K562 (cell line): ENCODE measurements around the gene HTR5A. TPM values are rescaled to one million over a fixed set of nuclear protein-coding genes. Genes with fewer than 3 reads are reported as not detected.

Experiments used
- ATAC-seq: fragments of 200-7000 bp; cut with Tn5 transposase; 3 replicates; pipeline ENCODE4 v1.9.1; 2020; ENCODE audit warnings: moderate library complexity
- BruUV-seq: library from RNA; stranded (reverse); fragments of 400-500 nt; replicated peaks from 2 replicates; lab custom pipeline; 2021; lab: Mats Ljungman, UMichigan
- CTCF ChIA-PET: fragments of 300-600 bp; formaldehyde crosslinking; extraction: SDS; loops from one replicate; lab custom pipeline; 2021; ENCODE audit warnings: low intra/inter-chr PET ratio; lab: Yijun Ruan, JAX
- POLR2A ChIA-PET: fragments of 300-600, 350-650 bp; sonication (Branson Sonifier 250); formaldehyde crosslinking; extraction: SDS; loops from one replicate; lab custom pipeline; 2021; ENCODE audit warnings: antibody characterized with exemption, inconsistent platforms; lab: Yijun Ruan, JAX
- DNase-seq, 4 experiments: peaks; one replicate each; pipeline versions ENCODE4 v3.0.0 to v3.0.0-alpha.2; 2011 to 2018; ENCODE audit warnings: low spot score in 3 of 4, mixed read lengths in 3 of 4; ENCODE audit errors: extremely low read depth in 1 of 4
- FAIRE-seq: peaks from 2 replicates; lab custom pipeline; 2011; peaks lifted over from hg19 to GRCh38; lab: Jason Lieb, UNC
- H2AFZ ChIP-seq: 2 replicates; pipeline ENCODE4 v1.6.0; 2011; ENCODE audit warnings: low read depth, low read length, control low read depth, inconsistent platforms
- H3K27ac ChIP-seq: fragments of 200-600 bp; 3 replicates; pipeline ENCODE4 v1.8.0; 2011; ENCODE audit warnings: low read depth, mild to moderate bottlenecking, control low read depth, inconsistent platforms, low read length, moderate library complexity, mixed read lengths; ENCODE audit errors: extremely low read depth
- H3K27me3 ChIP-seq, 2 experiments: fragments of 300-600 bp in 1 of 2; 2 replicates in 1 of 2; 3 replicates in 1 of 2; pipeline versions ENCODE4 v1.6.0 to v1.8.0; 2011; ENCODE audit warnings: inconsistent platforms in 2 of 2, low read length in 2 of 2, mild to moderate bottlenecking in 1 of 2, mixed read lengths in 1 of 2, moderate library complexity in 1 of 2; ENCODE audit not compliant: control insufficient read depth in 2 of 2, insufficient read depth in 2 of 2
- H3K36me3 ChIP-seq: fragments of 300-600 bp; 3 replicates; pipeline ENCODE4 v1.8.0; 2011; ENCODE audit warnings: mild to moderate bottlenecking, low read length, inconsistent platforms; ENCODE audit not compliant: control insufficient read depth, insufficient read depth
- H3K4me1 ChIP-seq, 2 experiments: fragments of 200-600 bp in 1 of 2; replicated peaks in 1 of 2; 2 replicates in 1 of 2; 3 replicates in 1 of 2; pipeline versions ENCODE4 v1.5.1 to v1.8.0; 2011; ENCODE audit warnings: inconsistent platforms in 2 of 2, low read length in 2 of 2, mild to moderate bottlenecking in 1 of 2, mixed read lengths in 1 of 2, moderate library complexity in 1 of 2; ENCODE audit not compliant: control insufficient read depth in 2 of 2, insufficient read depth in 2 of 2
- H3K4me2 ChIP-seq: 2 replicates; pipeline ENCODE4 v1.6.1; 2011; ENCODE audit warnings: low read length, control low read depth, inconsistent platforms, mixed read lengths; ENCODE audit not compliant: insufficient read depth
- H3K4me3 ChIP-seq: fragments of 200-600 bp; sonication (generic), shearing (Covaris generic); 2 replicates; pipeline ENCODE4 v1.5.1; 2016; ENCODE audit warnings: control low read depth, inconsistent platforms
- H3K79me2 ChIP-seq: fragments of 200-600 bp; 3 replicates; pipeline ENCODE4 v1.8.0; 2011; ENCODE audit warnings: low read length, inconsistent platforms; ENCODE audit not compliant: control insufficient read depth, insufficient read depth
- H3K9ac ChIP-seq, 2 experiments: 2 replicates each; pipeline versions ENCODE4 v1.6.0 to v1.6.1; 2011; ENCODE audit warnings: low read depth in 2 of 2, low read length in 2 of 2, control low read depth in 1 of 2, inconsistent platforms in 1 of 2, mild to moderate bottlenecking in 1 of 2, mixed read lengths in 1 of 2; ENCODE audit not compliant: insufficient read depth in 1 of 2
- H3K9me1 ChIP-seq: one replicate; pipeline ENCODE4 v1.6.0; 2011; ENCODE audit warnings: inconsistent platforms, mild to moderate bottlenecking, low read length, moderate library complexity; ENCODE audit not compliant: control insufficient read depth, insufficient read depth
- H3K9me3 ChIP-seq: replicated peaks from 2 replicates; pipeline ENCODE4 v1.5.1; 2011; ENCODE audit warnings: low read depth, low read length, inconsistent platforms; ENCODE audit not compliant: control insufficient read depth, insufficient read depth
- H4K20me1 ChIP-seq: replicated peaks from 2 replicates; pipeline ENCODE4 v1.6.1; 2011; ENCODE audit warnings: low read length, inconsistent platforms, mixed read lengths; ENCODE audit not compliant: control insufficient read depth, insufficient read depth
- CC2D1A ChIP-seq: fragments of 450-650 bp; IDR thresholded peaks from 2 replicates; pipeline ENCODE4 v1.6.1; 2017; ENCODE audit warnings: mild to moderate bottlenecking
- DIDO1 ChIP-seq: fragments of 450-650 bp; IDR thresholded peaks from 2 replicates; pipeline ENCODE4 v1.6.1; 2016; ENCODE audit warnings: low read depth, missing biosample characterization, missing genetic modification characterization
- FOS ChIP-seq: IDR thresholded peaks from 3 replicates; pipeline ENCODE4 v1.6.1; 2011; ENCODE audit not compliant: insufficient read length; ENCODE audit errors: extremely low read depth
- GTF2A2 ChIP-seq: IDR thresholded peaks from 2 replicates; pipeline ENCODE4 v1.6.1; 2016; ENCODE audit warnings: mild to moderate bottlenecking, missing genetic modification characterization, missing compliant biosample characterization
- NCOA1 ChIP-seq: fragments of 450-650 bp; IDR thresholded peaks from 2 replicates; pipeline ENCODE4 v1.6.1; 2016; ENCODE audit warnings: low read depth
- PTBP1 ChIP-seq: fragments of 200-400 bp; formaldehyde crosslinking; IDR thresholded peaks from 2 replicates; pipeline ENCODE4 v1.6.1; 2017; ENCODE audit warnings: low read depth, low read length
- RBFOX2 ChIP-seq: fragments of 200-400 bp; formaldehyde crosslinking; IDR thresholded peaks from 2 replicates; pipeline ENCODE4 v1.6.1; 2017; ENCODE audit warnings: low read depth, mild to moderate bottlenecking, low read length, moderate library complexity
- RBM22 ChIP-seq: fragments of 200-400 bp; formaldehyde crosslinking; IDR thresholded peaks from 2 replicates; pipeline ENCODE4 v1.6.1; 2018; ENCODE audit warnings: low read length, low read depth; ENCODE audit not compliant: poor library complexity, severe bottlenecking
- SOX6 ChIP-seq: fragments of 450-650 bp; IDR thresholded peaks from 2 replicates; pipeline ENCODE4 v1.6.1; 2014; ENCODE audit warnings: mild to moderate bottlenecking
- ZBTB7A ChIP-seq: IDR thresholded peaks from 2 replicates; pipeline ENCODE4 v1.6.1; 2011; ENCODE audit warnings: low read depth, mild to moderate bottlenecking, low read length, moderate library complexity, borderline replicate concordance; ENCODE audit not compliant: control insufficient read depth
- ZFP1 ChIP-seq: fragments of 450-650 bp; formaldehyde crosslinking; IDR thresholded peaks from 2 replicates; pipeline ENCODE4 v1.4.0; 2020; ENCODE audit warnings: mild to moderate bottlenecking, mixed read lengths
- ZNF274 ChIP-seq: IDR thresholded peaks from 2 replicates; pipeline ENCODE4 v1.6.1; 2011; ENCODE audit warnings: low read depth, mild to moderate bottlenecking, low read length, moderate library complexity, borderline replicate concordance
- ZNF79 ChIP-seq: fragments of 250-450 bp; sonication (Bioruptor Pico); IDR thresholded peaks from 2 replicates; pipeline ENCODE4 v1.4.0; 2020; ENCODE audit warnings: low read depth, mild to moderate bottlenecking, moderate library complexity
- ZNF830 ChIP-seq: fragments of 250-450 bp; sonication (Bioruptor Pico); IDR thresholded peaks from 2 replicates; pipeline ENCODE4 v1.5.0; 2021; ENCODE audit warnings: mild to moderate bottlenecking
- WGBS: fragments of 100-300 bp; shearing (Covaris generic); methylation state at CpG from one replicate; pipeline ENCODE4 v1.1.6; 2016; ENCODE audit warnings: low coverage, mixed read lengths; ENCODE audit not compliant: insufficient coverage; ENCODE audit errors: missing lambda C conversion rate; 5-methylcytosine and 5-hydroxymethylcytosine counted together
- in situ Hi-C: fragments of 300-500 bp; cut with MboI; formaldehyde crosslinking; loops from 4 replicates; pipeline ENCODE4 v1.15.0; 2018; ENCODE audit warnings: inconsistent platforms, mixed read lengths
- intact Hi-C: fragments of 100-400 bp; cut with micrococcal nuclease; formaldehyde crosslinking; loops from 2 replicates; pipeline ENCODE4 v1.14.2; 2022
- polyA plus RNA-seq, 8 experiments: library from polyadenylated mRNA; depleted of rRNA in 4 of 8; stranded (reverse) in 5 of 8; unstranded in 3 of 8; fragments of >200 nt; fragmentation: Nextera tagmentation in 2 of 8; fragmentation: Illumina TruSeq in 1 of 8; extraction: Ambion mirVana in 2 of 8; extraction: Trizol in 1 of 8; gene quantifications; 2 replicates each; pipeline versions ENCODE4 v1.2.1 to v1.2.3, GENCODE V29; 2011 to 2014; ENCODE audit warnings: inconsistent platforms in 1 of 8, missing spikeins in 1 of 8
- total RNA-seq, 7 experiments: library from RNA; depleted of rRNA in 6 of 7; stranded (reverse); fragments of >200 nt in 6 of 7; fragmentation: Illumina TruSeq in 2 of 7; extraction: Trizol in 2 of 7; gene quantifications; 2 replicates each; pipeline versions ENCODE4 v1.2.1 to v1.2.3, GENCODE V29; 2011 to 2021; ENCODE audit warnings: low replicate concordance in 1 of 7
- TF ChIP-seq, protein P1 (sequence below): fragments of 150-350 bp; IDR thresholded peaks from 2 replicates; pipeline ENCODE4 v1.6.1; 2014; ENCODE audit warnings: low read depth, mild to moderate bottlenecking, low read length, borderline replicate concordance
- TF ChIP-seq, protein P2 (sequence below): fragments of 250-450 bp; sonication (Bioruptor Pico); IDR thresholded peaks from 2 replicates; pipeline ENCODE4 v1.4.0; 2020; ENCODE audit warnings: mild to moderate bottlenecking, moderate library complexity

HTR5A gene
- total and polyA plus RNA-seq, 9 of the 15 experiments (the other 6 are each of a cell fraction or from before 2014, with no cell fraction given): 0.06 TPM; not detected in 8

DNA sequence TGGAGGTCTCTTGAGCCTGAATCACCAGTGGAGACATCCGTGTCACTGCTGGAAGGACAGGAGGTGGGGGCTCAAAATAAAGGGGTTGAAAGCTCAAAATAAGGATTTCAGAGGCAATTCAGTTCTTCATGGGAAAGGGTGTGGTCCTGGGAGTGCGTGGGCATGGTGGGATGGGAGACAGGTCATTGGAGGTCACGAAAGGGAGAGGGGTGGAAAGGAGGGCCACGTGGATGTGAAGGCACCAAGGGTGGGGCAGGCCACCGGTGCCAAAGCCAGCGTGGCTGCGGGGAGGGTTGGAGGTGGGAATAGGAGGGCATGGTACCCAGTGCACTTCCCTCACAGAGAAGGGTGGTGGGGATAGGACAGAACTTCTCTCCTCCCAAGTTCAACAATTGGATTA is 59.7 kb downstream of the HTR5A start:
- H4K20me1 ChIP-seq: no peaks in the 10 kb centered on the region
- no peak for DNase-seq
- in situ Hi-C loops: no loop called here
- POLR2A ChIA-PET: no interaction called here
- H3K27ac ChIP-seq: no peak overlapping the region
- no peaks in the 10 kb centered on the region for H3K9me1 ChIP-seq
- BruUV-seq: no TSS peak
- no peaks in the 10 kb centered on the region for H3K9me3 ChIP-seq
- peaks cover 30 to 61% of the 10 kb centered on the region in 2 experiments for H3K27me3 ChIP-seq
- no peak for ATAC-seq
- no peak overlapping the region for H2AFZ ChIP-seq
- H3K9ac ChIP-seq: no peak overlapping the region
- no peak overlapping the region for H3K4me2 ChIP-seq
- H3K4me3 ChIP-seq: no peak overlapping the region
- WGBS: 0% methylated on average over 7 of the region's 7 CpGs
- H3K79me2 ChIP-seq: no peaks in the 10 kb centered on the region
- H3K4me1 ChIP-seq: no peaks in the 10 kb centered on the region
- CTCF ChIA-PET: interaction anchor here (0.5 kb wide), 1 partner anchor 61 kb away, joined by 3 read pairs; no protein-coding TSS in a partner anchor
- no peak for FAIRE-seq
- intact Hi-C loops: no loop called here
- no peaks in the 10 kb centered on the region for H3K36me3 ChIP-seq
- TF ChIP-seq, protein P1, sequence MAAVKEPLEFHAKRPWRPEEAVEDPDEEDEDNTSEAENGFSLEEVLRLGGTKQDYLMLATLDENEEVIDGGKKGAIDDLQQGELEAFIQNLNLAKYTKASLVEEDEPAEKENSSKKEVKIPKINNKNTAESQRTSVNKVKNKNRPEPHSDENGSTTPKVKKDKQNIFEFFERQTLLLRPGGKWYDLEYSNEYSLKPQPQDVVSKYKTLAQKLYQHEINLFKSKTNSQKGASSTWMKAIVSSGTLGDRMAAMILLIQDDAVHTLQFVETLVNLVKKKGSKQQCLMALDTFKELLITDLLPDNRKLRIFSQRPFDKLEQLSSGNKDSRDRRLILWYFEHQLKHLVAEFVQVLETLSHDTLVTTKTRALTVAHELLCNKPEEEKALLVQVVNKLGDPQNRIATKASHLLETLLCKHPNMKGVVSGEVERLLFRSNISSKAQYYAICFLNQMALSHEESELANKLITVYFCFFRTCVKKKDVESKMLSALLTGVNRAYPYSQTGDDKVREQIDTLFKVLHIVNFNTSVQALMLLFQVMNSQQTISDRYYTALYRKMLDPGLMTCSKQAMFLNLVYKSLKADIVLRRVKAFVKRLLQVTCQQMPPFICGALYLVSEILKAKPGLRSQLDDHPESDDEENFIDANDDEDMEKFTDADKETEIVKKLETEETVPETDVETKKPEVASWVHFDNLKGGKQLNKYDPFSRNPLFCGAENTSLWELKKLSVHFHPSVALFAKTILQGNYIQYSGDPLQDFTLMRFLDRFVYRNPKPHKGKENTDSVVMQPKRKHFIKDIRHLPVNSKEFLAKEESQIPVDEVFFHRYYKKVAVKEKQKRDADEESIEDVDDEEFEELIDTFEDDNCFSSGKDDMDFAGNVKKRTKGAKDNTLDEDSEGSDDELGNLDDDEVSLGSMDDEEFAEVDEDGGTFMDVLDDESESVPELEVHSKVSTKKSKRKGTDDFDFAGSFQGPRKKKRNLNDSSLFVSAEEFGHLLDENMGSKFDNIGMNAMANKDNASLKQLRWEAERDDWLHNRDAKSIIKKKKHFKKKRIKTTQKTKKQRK: no peak
- TF ChIP-seq RBFOX2: no peak
- no peak for TF ChIP-seq PTBP1
- TF ChIP-seq SOX6: no peak
- no peak for TF ChIP-seq NCOA1
- TF ChIP-seq FOS: no peak
- TF ChIP-seq CC2D1A: no peak
- TF ChIP-seq, protein P2, sequence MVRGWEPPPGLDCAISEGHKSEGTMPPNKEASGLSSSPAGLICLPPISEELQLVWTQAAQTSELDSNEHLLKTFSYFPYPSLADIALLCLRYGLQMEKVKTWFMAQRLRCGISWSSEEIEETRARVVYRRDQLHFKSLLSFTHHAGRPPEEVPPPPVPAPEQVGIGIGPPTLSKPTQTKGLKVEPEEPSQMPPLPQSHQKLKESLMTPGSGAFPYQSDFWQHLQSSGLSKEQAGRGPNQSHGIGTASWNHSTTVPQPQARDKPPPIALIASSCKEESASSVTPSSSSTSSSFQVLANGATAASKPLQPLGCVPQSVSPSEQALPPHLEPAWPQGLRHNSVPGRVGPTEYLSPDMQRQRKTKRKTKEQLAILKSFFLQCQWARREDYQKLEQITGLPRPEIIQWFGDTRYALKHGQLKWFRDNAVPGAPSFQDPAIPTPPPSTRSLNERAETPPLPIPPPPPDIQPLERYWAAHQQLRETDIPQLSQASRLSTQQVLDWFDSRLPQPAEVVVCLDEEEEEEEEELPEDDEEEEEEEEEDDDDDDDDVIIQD (CRISPR knock-in tag): no peak
- no peak for TF ChIP-seq ZFP1 (CRISPR knock-in tag)
- TF ChIP-seq DIDO1 (tag): no peak
- TF ChIP-seq ZBTB7A: no peak
- no peak for TF ChIP-seq ZNF274
- no peak for TF ChIP-seq RBM22
- TF ChIP-seq GTF2A2 (tag): no peak
- no peak for TF ChIP-seq ZNF79 (CRISPR knock-in tag)
- TF ChIP-seq ZNF830: no peak
